Activated naive CD8-positive, alpha-beta T cell treated with anti-CD3 and anti-CD28 coated beads, Interleukin-2, amount 10 ng/mL, durations not matched to agents 7 days and 5 days (primary cell): ENCODE data around the gene CDKL5. TPM values are rescaled to one million over a fixed set of nuclear protein-coding genes. Genes with fewer than 3 reads are reported as not detected.
"Not testable (repeated sequence)": the region's sequence is repeated elsewhere in the genome, so short reads cannot be mapped to it uniquely, and the experiment has no call there.

Source experiments
- ATAC-seq: fragments of 150-1000 bp; cut with Tn5 transposase; one replicate; pipeline ENCODE4 v1.10.0; 2021; ENCODE audit warnings: low read depth, moderate library complexity
- POLR2A ChIA-PET: fragments of 350-600 bp; sonication (Branson Sonifier 250); formaldehyde crosslinking; loops from one replicate; lab custom pipeline; 2021; ENCODE audit warnings: antibody characterized with exemption; lab: Charles Lee
- DNase-seq: peaks from one replicate; pipeline ENCODE4 v3.0.0; 2021
- H3K27ac Mint-ChIP-seq: one replicate; pipeline ENCODE4 v1.8.0; 2022; ENCODE audit warnings: mild to moderate bottlenecking, mixed read lengths
- H3K27me3 Mint-ChIP-seq: one replicate; pipeline ENCODE4 v1.8.0; 2022; ENCODE audit warnings: mild to moderate bottlenecking, moderate library complexity, mixed read lengths
- H3K36me3 Mint-ChIP-seq: one replicate; pipeline ENCODE4 v1.8.0; 2021; ENCODE audit warnings: mild to moderate bottlenecking, mixed read lengths
- H3K4me1 Mint-ChIP-seq: one replicate; pipeline ENCODE4 v1.8.0; 2021; ENCODE audit warnings: mixed read lengths
- H3K4me3 Mint-ChIP-seq: one replicate; pipeline ENCODE4 v1.8.0; 2022; ENCODE audit warnings: mild to moderate bottlenecking, moderate library complexity, mixed read lengths
- H3K9me3 Mint-ChIP-seq: one replicate; pipeline ENCODE4 v1.8.0; 2021; ENCODE audit warnings: mixed read lengths
- total RNA-seq, 2 experiments: library from RNA; stranded (reverse); gene quantifications; one replicate each; pipeline ENCODE4 v1.2.3, GENCODE V29; 2021

Gene CDKL5
- total RNA-seq, 2 experiments from 2014 or later: 2.2 TPM

DNA sequence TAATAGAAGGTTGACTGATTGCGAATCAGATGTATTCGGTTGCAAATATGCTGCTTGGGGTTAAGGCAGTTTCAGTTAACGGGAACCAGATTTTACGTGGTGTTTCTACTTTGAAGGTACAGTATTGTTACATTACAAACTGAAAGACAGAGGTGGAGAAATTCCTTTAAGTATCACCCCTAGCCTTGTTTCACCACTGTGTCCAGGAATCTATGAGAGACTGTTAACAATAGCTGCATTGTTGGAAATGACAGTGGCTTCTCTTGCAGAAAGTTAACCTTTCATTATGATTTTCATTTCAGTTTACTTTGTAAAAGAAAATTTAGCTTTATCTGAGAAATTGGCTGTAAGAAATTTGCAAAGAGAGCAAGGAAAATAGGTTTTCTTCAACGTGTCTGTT is 2.6 kb downstream of the CDKL5 start:
- peaks cover 8% of the 10 kb centered on the region for H3K4me1 Mint-ChIP-seq
- no peaks in the 10 kb centered on the region for H3K36me3 Mint-ChIP-seq
- POLR2A ChIA-PET: no interaction called here
- ATAC-seq: no peak
- no peaks in the 10 kb centered on the region for H3K9me3 Mint-ChIP-seq
- no peak overlapping the region for H3K4me3 Mint-ChIP-seq
- H3K27ac Mint-ChIP-seq: no peak overlapping the region
- DNase-seq: no peak
- H3K27me3 Mint-ChIP-seq: peaks cover 4% of the 10 kb centered on the region

DNA sequence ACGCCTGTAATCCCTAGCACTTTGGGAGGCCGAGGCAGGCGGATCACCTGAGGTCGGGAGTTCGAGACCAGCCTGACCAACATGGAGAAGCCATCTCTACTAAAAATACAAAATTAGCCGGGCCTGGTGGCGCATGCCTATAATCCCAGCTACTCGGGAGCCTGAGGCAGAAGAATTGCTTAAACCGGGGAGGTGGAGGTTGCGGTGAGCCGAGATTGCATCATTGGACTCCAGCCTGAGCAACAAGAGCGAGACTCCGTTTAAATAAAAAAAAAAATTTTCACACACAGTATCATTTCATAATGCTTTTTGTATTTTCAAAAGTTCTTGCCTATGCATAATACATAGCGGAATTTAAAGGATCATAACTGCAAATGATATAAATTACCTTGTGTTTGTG is 7.9 kb downstream of the CDKL5 start:
- H3K36me3 Mint-ChIP-seq, H3K9me3 Mint-ChIP-seq, DNase-seq, ATAC-seq, H3K4me3 Mint-ChIP-seq, H3K27ac Mint-ChIP-seq, H3K27me3 Mint-ChIP-seq, POLR2A ChIA-PET, H3K4me1 Mint-ChIP-seq: not testable (repeated sequence)

DNA sequence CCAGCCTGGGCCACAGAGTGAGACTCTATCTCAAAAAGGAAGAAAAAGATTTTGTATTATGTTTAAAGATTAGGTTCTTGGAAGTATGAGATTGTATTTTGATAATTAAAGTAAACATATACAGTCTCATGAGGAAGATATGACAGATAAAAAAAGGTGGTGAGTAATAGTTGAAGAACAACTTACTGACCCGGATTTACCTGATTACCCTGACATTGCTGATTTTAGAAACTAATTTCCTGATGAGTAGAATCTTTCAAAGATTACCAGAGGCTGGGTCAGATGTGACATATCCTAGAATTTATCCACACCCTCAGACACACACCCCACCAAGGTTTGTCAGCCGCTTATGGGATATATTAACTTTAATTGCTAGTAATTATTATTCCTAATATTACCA is 9.5 kb downstream of the CDKL5 start:
- H3K4me1 Mint-ChIP-seq: peaks cover 1% of the 10 kb centered on the region
- POLR2A ChIA-PET: no interaction called here
- no peaks in the 10 kb centered on the region for H3K36me3 Mint-ChIP-seq
- ATAC-seq (no peak), DNase-seq (no peak)
- no peak overlapping the region for H3K27ac Mint-ChIP-seq
- H3K4me3 Mint-ChIP-seq: no peak overlapping the region
- no peaks in the 10 kb centered on the region for H3K9me3 Mint-ChIP-seq
- peaks cover 2% of the 10 kb centered on the region for H3K27me3 Mint-ChIP-seq

DNA sequence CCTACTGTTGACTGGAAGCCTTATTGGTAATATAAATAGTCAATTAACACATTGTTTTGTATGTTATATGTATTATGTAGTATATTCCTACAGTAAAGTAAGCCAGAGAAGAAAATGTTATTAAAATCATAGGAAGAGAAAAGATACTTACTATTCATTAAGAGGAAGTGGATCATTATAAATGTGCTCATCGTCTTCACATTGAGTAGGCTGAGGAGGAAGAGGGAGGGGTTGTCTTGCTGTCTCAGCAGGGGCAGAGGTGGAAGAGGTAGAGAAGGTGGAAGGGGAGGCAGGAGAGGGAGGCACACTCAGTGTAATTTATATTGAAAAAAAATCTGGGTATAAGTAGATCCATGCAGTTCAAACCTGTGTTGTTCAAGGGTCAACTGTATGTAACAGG is 10.6 kb downstream of the CDKL5 start:
- ATAC-seq (no peak), DNase-seq (no peak)
- Mint-ChIP-seq H3K27me3 (peaks cover 2% of the 10 kb centered on the region), H3K9me3 (no peaks in the 10 kb centered on the region), H3K27ac (no peak overlapping the region), H3K36me3 (no peaks in the 10 kb centered on the region), H3K4me1 (peaks cover 1% of the 10 kb centered on the region), H3K4me3 (no peak overlapping the region)
- POLR2A ChIA-PET: no interaction called here

DNA sequence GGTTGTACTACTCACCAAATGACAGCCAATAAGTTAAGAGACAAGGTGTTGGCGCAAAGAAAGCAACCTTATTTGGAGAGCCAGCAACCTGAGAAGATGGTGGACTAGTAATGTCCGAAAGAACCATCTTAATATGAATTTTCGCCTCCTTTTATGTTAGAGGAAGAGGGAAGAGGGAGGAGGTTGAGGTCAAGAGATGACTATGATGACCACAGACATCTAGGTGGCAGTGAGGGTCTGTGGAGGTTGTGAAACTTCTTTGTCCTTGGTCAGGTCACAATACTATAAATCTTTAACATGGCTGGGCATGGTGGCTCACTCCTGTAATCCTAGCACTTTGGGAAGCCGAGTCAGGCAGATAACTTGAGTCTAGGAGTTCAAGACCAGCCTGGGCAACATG is 15.4 kb downstream of the CDKL5 start:
- Mint-ChIP-seq H3K36me3 (no peaks in the 10 kb centered on the region), H3K4me3 (no peak overlapping the region), H3K4me1 (peaks cover 6% of the 10 kb centered on the region), H3K27me3 (peaks cover 2% of the 10 kb centered on the region), H3K9me3 (no peaks in the 10 kb centered on the region), H3K27ac (no peak overlapping the region)
- DNase-seq (no peak), ATAC-seq (no peak)
- POLR2A ChIA-PET: no interaction called here

DNA sequence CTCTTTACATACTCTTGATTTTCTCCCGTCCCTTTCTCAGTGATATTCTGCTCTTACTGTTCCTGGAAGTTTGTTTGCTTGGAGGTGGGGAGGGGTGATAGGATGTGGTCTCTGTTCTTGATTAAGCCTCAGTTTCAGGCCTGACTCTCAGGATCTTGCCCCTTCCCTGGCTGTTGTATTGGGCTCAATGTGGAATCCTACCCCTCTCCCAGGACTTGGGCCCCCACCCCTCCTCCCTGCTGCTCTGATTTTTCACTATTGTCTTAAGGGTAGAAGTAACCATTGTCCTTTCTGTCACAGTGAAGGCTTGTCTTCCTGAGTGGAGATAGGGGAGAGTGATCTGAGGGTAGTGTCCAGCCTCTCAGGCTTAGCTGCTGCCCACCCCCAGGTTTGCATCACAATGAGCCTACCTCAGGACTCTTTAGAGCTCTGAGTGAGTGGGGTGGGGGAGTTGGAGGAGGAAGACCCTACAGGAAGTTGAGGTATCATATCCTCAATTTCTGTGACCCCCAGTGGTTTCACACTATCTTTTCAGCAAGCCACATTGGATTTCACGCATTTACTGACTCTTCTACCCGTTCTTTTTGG is 16.5 kb downstream of the CDKL5 start:
- no peaks in the 10 kb centered on the region for H3K9me3 Mint-ChIP-seq
- no peak overlapping the region for H3K27ac Mint-ChIP-seq
- POLR2A ChIA-PET: no interaction called here
- ATAC-seq: no peak
- H3K4me1 Mint-ChIP-seq: peaks cover 4% of the 10 kb centered on the region
- H3K27me3 Mint-ChIP-seq: no peaks in the 10 kb centered on the region
- no peak for DNase-seq
- no peak overlapping the region for H3K4me3 Mint-ChIP-seq
- no peaks in the 10 kb centered on the region for H3K36me3 Mint-ChIP-seq

DNA sequence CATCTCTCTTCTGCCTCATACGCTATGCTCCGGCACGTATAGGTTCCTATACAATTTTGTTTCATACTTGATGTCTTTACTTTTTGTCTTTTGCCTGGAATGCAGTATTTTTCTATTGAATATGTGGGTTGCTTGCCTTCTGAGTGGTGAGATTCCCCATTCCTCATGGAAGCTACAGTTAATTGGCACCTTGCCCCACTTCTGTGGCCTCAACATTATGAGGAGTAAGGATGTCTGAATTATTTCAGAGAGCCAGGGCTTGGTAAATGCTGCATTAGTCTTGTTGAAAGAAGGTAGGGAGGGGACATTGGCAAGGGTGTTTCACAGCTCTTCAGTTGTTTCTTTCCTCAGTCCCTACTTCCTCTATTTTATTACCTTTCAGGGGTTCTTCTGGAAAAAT is 23.0 kb downstream of the CDKL5 start:
- Mint-ChIP-seq H3K9me3 (no peaks in the 10 kb centered on the region), H3K27me3 (no peaks in the 10 kb centered on the region), H3K27ac (no peak overlapping the region), H3K4me1 (no peaks in the 10 kb centered on the region), H3K36me3 (no peaks in the 10 kb centered on the region), H3K4me3 (no peak overlapping the region)
- POLR2A ChIA-PET: no interaction called here
- no peak for ATAC-seq
- no peak for DNase-seq

DNA sequence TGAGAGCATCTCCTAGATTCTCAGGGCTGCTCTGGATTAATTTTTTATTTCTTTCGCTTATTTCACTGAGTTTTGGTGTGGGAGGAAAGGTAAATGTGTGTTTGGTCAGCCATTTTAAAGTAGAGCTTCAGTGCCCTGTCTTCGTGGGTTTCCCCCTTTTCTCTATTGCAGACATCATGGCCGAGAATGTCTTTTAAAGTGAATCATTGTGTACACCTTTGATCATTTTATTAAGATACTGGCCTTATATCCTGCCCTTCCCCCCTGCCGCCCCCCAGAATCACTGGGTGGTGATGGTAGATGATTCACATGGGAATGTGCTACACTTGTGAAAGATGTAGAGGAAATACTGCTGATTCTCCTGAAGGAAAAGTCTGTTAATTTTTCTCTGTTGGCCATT is 23.8 kb downstream of the CDKL5 start:
- DNase-seq: no peak
- Mint-ChIP-seq H3K4me3 (no peak overlapping the region), H3K4me1 (no peaks in the 10 kb centered on the region), H3K27ac (no peak overlapping the region), H3K27me3 (no peaks in the 10 kb centered on the region), H3K36me3 (no peaks in the 10 kb centered on the region), H3K9me3 (no peaks in the 10 kb centered on the region)
- POLR2A ChIA-PET: no interaction called here
- ATAC-seq: no peak

DNA sequence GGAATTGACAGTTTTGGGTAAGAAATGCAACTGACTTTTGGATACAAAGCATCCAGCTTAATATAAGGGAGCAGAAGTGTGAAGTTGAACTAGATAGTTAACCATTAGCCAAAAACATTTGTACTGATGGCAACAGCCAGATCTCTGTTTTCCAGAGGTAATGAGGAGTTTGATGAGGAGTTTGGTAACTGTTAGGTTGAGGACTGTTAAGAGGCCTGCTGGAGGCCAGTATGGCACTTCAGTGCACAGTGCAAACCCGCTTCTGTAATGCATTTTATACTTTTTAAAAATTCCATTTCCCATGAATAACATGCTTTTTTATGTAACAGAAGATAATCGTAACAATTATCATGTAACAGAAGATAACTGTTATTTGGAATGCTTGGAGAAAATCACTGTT is 30.0 kb downstream of the CDKL5 start:
- no peak for ATAC-seq
- no peak for DNase-seq
- no peaks in the 10 kb centered on the region for H3K4me1 Mint-ChIP-seq
- no peak overlapping the region for H3K27ac Mint-ChIP-seq
- POLR2A ChIA-PET: no interaction called here
- H3K36me3 Mint-ChIP-seq: no peaks in the 10 kb centered on the region
- H3K27me3 Mint-ChIP-seq: no peaks in the 10 kb centered on the region
- H3K9me3 Mint-ChIP-seq: no peaks in the 10 kb centered on the region
- no peak overlapping the region for H3K4me3 Mint-ChIP-seq

DNA sequence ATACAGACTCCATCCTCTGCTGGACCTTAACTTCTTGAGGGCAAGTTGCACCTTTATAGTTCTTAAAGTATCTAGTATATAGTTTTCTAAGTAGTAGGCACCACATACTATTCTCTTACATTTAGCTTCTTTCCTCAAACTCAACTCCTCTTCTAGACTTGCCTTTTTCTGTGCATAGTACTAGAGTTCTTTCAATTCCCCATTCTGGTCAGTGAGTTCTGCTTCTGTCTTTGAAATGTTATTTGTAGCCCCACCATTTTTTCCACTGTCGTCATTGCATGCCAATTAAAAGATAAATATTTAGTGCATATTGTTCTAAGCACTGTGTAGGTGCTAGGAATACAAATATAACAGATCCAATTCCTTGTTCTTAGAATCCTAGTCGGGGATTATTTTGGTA is 31.6 kb downstream of the CDKL5 start:
- POLR2A ChIA-PET: no interaction called here
- no peaks in the 10 kb centered on the region for H3K36me3 Mint-ChIP-seq
- no peak for ATAC-seq
- H3K4me1 Mint-ChIP-seq: no peaks in the 10 kb centered on the region
- H3K4me3 Mint-ChIP-seq: no peak overlapping the region
- H3K27ac Mint-ChIP-seq: no peak overlapping the region
- H3K27me3 Mint-ChIP-seq: no peaks in the 10 kb centered on the region
- H3K9me3 Mint-ChIP-seq: no peaks in the 10 kb centered on the region
- no peak for DNase-seq

DNA sequence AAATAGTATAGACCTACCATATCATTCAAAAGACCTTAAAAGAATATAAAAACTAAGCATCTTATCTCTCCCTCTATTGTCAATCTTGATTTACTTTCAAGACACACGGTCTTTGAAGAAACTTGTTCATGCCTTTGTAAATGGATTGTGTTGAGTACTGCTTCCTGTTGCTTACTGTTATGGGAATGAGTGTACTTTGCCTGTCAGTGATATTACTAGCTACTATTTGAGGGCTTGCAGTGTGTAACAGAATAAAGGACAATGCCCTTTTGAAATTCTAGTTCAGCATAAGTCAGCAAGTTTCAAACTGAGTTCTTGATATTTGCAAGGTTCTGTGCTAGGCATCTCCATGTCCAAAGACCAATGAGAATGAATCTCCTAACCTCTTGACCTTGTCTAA is 36.0 kb downstream of the CDKL5 start:
- Mint-ChIP-seq H3K36me3 (no peaks in the 10 kb centered on the region), H3K27me3 (no peaks in the 10 kb centered on the region), H3K4me1 (no peaks in the 10 kb centered on the region), H3K27ac (no peak overlapping the region), H3K4me3 (no peak overlapping the region), H3K9me3 (no peaks in the 10 kb centered on the region)
- DNase-seq: no peak
- POLR2A ChIA-PET: no interaction called here
- no peak for ATAC-seq

DNA sequence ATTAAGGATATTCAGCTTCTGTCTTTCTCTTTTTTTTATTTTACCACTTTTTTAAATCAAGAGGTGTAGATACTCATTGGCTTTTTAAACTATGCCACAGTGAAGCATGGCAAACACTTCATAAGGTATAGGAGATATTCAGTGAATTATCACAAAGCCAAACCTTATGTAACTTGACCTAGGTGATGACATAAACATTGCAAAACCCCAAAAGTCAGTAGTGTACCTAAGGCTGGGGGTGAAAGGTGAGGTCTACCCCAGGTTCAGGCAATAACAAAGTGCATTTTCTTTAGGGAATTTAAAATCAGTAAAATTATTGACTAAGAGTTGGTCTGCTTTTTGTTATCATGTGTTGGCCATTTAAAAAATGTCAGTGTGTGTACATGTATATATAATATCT is 39.1 kb downstream of the CDKL5 start:
- Mint-ChIP-seq H3K27me3 (no peaks in the 10 kb centered on the region), H3K9me3 (no peaks in the 10 kb centered on the region), H3K4me3 (no peak overlapping the region), H3K36me3 (no peaks in the 10 kb centered on the region), H3K4me1 (no peaks in the 10 kb centered on the region), H3K27ac (no peak overlapping the region)
- no peak for ATAC-seq
- no peak for DNase-seq
- POLR2A ChIA-PET: no interaction called here

DNA sequence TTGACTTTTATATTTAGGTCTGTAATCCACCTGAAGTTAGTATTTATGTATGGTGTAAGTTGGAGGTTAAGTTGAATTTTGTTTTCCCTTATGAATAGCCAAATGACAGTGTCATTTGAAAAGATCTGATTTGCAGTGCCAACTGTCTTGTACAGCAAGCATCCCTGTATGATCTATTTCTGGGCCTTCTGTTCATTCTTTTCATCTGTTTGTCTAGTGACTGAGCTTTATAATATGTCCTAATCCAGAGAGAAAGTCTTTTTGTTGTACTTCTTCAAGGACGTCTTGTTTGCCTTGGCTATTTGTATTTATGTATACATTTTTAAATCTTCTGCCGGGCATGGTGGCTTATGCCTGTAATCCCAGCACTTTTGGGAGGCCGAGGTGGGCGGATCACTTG is 39.6 kb downstream of the CDKL5 start:
- POLR2A ChIA-PET: no interaction called here
- Mint-ChIP-seq H3K27me3 (no peaks in the 10 kb centered on the region), H3K4me3 (no peak overlapping the region), H3K27ac (no peak overlapping the region), H3K36me3 (no peaks in the 10 kb centered on the region), H3K9me3 (no peaks in the 10 kb centered on the region), H3K4me1 (no peaks in the 10 kb centered on the region)
- ATAC-seq (no peak), DNase-seq (no peak)

DNA sequence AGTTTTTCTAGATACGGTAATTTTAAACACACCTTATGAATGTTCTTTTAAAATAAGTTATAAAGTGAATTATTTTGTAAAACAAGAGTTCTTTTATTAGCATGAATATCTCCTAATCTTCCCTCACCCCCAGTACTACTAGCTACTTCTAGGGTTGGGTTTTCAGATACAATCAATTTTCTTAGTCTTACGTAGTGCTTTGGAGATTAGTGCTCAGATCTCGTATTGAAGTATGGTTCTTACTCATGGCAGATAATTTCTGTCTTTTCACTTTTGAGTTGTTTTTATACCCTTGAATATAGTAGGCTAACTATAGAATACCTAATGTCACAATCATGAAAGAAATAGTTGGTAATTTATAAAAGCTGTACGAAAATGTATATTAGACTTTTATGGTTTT is 43.2 kb downstream of the CDKL5 start:
- no peak overlapping the region for H3K4me3 Mint-ChIP-seq
- no peak for DNase-seq
- H3K36me3 Mint-ChIP-seq: no peaks in the 10 kb centered on the region
- H3K27me3 Mint-ChIP-seq: no peaks in the 10 kb centered on the region
- H3K27ac Mint-ChIP-seq: no peak overlapping the region
- no peaks in the 10 kb centered on the region for H3K4me1 Mint-ChIP-seq
- ATAC-seq: no peak
- POLR2A ChIA-PET: no interaction called here
- no peaks in the 10 kb centered on the region for H3K9me3 Mint-ChIP-seq

DNA sequence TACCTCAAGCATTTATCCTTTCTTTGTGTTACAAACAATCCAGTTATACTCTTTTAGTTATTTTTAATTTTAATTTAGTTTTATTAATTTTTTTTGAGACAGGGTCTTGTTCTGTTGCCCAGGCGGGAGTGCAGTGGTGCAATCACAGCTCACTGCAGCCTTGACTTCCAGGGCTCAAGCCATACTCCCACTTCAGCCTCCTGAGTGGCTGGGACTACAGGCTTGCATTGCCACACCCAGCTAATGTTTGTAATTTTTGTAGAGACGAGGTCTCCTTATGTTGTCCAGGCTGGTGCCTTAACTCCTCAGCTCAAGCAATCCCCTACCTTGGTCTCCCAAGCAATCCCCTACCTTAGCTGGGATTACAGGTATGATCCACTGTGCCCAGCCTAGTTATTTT is 45.9 kb downstream of the CDKL5 start:
- no peak for DNase-seq
- Mint-ChIP-seq H3K27me3 (no peaks in the 10 kb centered on the region), H3K9me3 (no peaks in the 10 kb centered on the region), H3K27ac (no peak overlapping the region), H3K36me3 (no peaks in the 10 kb centered on the region), H3K4me1 (no peaks in the 10 kb centered on the region), H3K4me3 (no peak overlapping the region)
- POLR2A ChIA-PET: no interaction called here
- no peak for ATAC-seq
